Right lobe of liver (tissue), 4 donors: Measurements from ENCODE around the gene ALMS1.
A peak's percentile ranks its signal among the peaks of the same experiment; 100 is the strongest.
"Not testable (repeated sequence)": the region's sequence is repeated elsewhere in the genome, so short reads cannot be mapped to it uniquely, and the experiment has no call there.

ENCODE experiments used
- CTCF ChIP-seq, 4 donors: fragments of 200-600 bp in 3 of 4; fragments of 450-650 bp in 1 of 4; IDR thresholded peaks; one replicate each; pipeline versions ENCODE4 v1.5.1 to v1.8.0; 2016 to 2022; ENCODE audit warnings: antibody characterized with exemption in 4 of 4, mild to moderate bottlenecking in 2 of 4
- POLR2A ChIP-seq: fragments of 450-650 bp; IDR thresholded peaks from one replicate; pipeline ENCODE4 v1.6.1; 2017; ENCODE audit warnings: antibody characterized with exemption, mild to moderate bottlenecking
- donor health status: DM: no; HTN: no; CAD: no.
- donor health status: DM: no; HTN: no; CAD: no.
- donor health status: DM: no; HTN: yes; CAD: no.

- peak in 3 of 4 donors; percentile 58 to 62 (median 61) for TF ChIP-seq CTCF (IDR thresholded peaks at IDR 0.05)
- not testable (repeated sequence) for TF ChIP-seq POLR2A
Observed at GRCh38 chr2:73630662-73631266, 245.1 kb downstream of the ALMS1 start.
